HCT116 (cell line): ENCODE measurements around the gene RSAD2. TPM values are rescaled to one million over a fixed set of nuclear protein-coding genes. Genes with fewer than 3 reads are reported as not detected.

Experiments
- ATAC-seq: fragments of 200-7000 bp; cut with Tn5 transposase; 2 replicates; pipeline ENCODE4 v1.9.1; 2020; ENCODE audit warnings: mild to moderate bottlenecking, moderate library complexity
- BruUV-seq: library from RNA; stranded (reverse); fragments of 400-500 nt; replicated peaks from 2 replicates; lab custom pipeline; 2021; lab: Mats Ljungman, UMichigan
- CTCF ChIA-PET: fragments of 300-600 bp; sonication (Branson Sonifier 250); formaldehyde crosslinking; loops from one replicate; lab custom pipeline; 2021; ENCODE audit warnings: antibody characterized with exemption; lab: Charles Lee
- POLR2A ChIA-PET: fragments of 300-600, 350-600 bp; sonication (Branson Sonifier 250); formaldehyde crosslinking; loops from one replicate; lab custom pipeline; 2021; ENCODE audit warnings: antibody characterized with exemption; lab: Charles Lee
- RAD21 ChIA-PET, 2 experiments: fragments of 300-600 bp; sonication (Branson Sonifier 250); formaldehyde crosslinking; loops; one replicate each; lab custom pipeline; 2023; ENCODE audit warnings: low total read pairs in 2 of 2; ENCODE audit not compliant: uncharacterized antibody in 2 of 2, unreplicated experiment in 2 of 2, low non-redundant PET in 1 of 2; lab: Charles Lee
- DNase-seq: peaks from one replicate; pipeline ENCODE4 v3.0.0-alpha.2; 2010; ENCODE audit warnings: low read depth, low spot score
- H2AFZ ChIP-seq: fragments of 200-600 bp; shearing (Covaris generic), sonication (generic); 2 replicates; pipeline ENCODE4 v1.6.1; 2017; ENCODE audit warnings: low read depth, mixed run types, mixed read lengths, antibody characterized with exemption, low read length; ENCODE audit not compliant: poor library complexity, severe bottlenecking
- H3K27ac ChIP-seq: 2 replicates; pipeline ENCODE4 v1.5.1; 2012; ENCODE audit warnings: low read depth, low read length
- H3K27me3 ChIP-seq: fragments of 200-600 bp; sonication (generic); 2 replicates; pipeline ENCODE4 v1.6.1; 2016; ENCODE audit warnings: mixed run types, low read length, mixed read lengths; ENCODE audit not compliant: insufficient read depth
- H3K36me3 ChIP-seq, 2 experiments: fragments of 200-500 bp in 1 of 2; fragments of 200-600 bp in 1 of 2; sonication (Bioruptor generic) in 1 of 2; sonication (generic) in 1 of 2; 2 replicates each; pipeline versions ENCODE4 v1.5.1 to v1.6.1; 2014 to 2016; ENCODE audit warnings: low read length in 2 of 2, inconsistent platforms in 1 of 2, mixed read lengths in 1 of 2, mixed run types in 1 of 2; ENCODE audit not compliant: insufficient read depth in 2 of 2, control insufficient read depth in 1 of 2
- H3K4me1 ChIP-seq, 2 experiments: fragments of 200-600 bp in 1 of 2; sonication (generic) in 1 of 2; 2 replicates each; pipeline versions ENCODE4 v1.5.1 to v1.6.1; 2012 to 2017; ENCODE audit warnings: low read length in 2 of 2, inconsistent platforms in 1 of 2, mild to moderate bottlenecking in 1 of 2, mixed read lengths in 1 of 2, mixed run types in 1 of 2, moderate library complexity in 1 of 2; ENCODE audit not compliant: insufficient read depth in 2 of 2, control insufficient read depth in 1 of 2
- H3K4me2 ChIP-seq: fragments of 200-600 bp; sonication (generic); 2 replicates; pipeline ENCODE4 v1.6.1; 2017; ENCODE audit warnings: mixed run types, low read length, mixed read lengths
- H3K4me3 ChIP-seq, 2 experiments: fragments of 200-600 bp in 1 of 2; sonication (generic) in 1 of 2; replicated peaks in 1 of 2; 2 replicates each; pipeline ENCODE4 v1.5.1; 2011 to 2016; ENCODE audit warnings: low read length in 2 of 2, control low read depth in 1 of 2, low read depth in 1 of 2, mild to moderate bottlenecking in 1 of 2, mixed read lengths in 1 of 2, mixed run types in 1 of 2
- H3K79me2 ChIP-seq: fragments of 200-600 bp; sonication (generic); 2 replicates; pipeline ENCODE4 v1.6.1; 2017; ENCODE audit warnings: mild to moderate bottlenecking, mixed run types, low read length, moderate library complexity, mixed read lengths; ENCODE audit not compliant: insufficient read depth
- H3K9ac ChIP-seq: fragments of 200-600 bp; sonication (generic); 2 replicates; pipeline ENCODE4 v1.6.1; 2016; ENCODE audit warnings: low read length, mixed read lengths
- H3K9me2 ChIP-seq: fragments of 200-600 bp; sonication (generic), shearing (Covaris generic); 2 replicates; pipeline ENCODE4 v1.6.1; 2017; ENCODE audit warnings: mixed run types, mild to moderate bottlenecking, moderate library complexity; ENCODE audit not compliant: insufficient read depth
- H3K9me3 ChIP-seq, 2 experiments: fragments of 200-500 bp in 1 of 2; fragments of 200-600 bp in 1 of 2; sonication (Bioruptor generic) in 1 of 2; sonication (generic) in 1 of 2; 2 replicates each; pipeline ENCODE4 v1.6.1; 2014 to 2017; ENCODE audit warnings: low read length in 2 of 2, mixed read lengths in 2 of 2, inconsistent platforms in 1 of 2, low read depth in 1 of 2, mild to moderate bottlenecking in 1 of 2, mixed run types in 1 of 2, moderate library complexity in 1 of 2; ENCODE audit not compliant: control insufficient read depth in 1 of 2, insufficient read depth in 1 of 2
- H4K20me1 ChIP-seq: fragments of 200-600 bp; sonication (generic), shearing (Covaris generic); 2 replicates; pipeline ENCODE4 v1.6.1; 2017; ENCODE audit warnings: mixed run types, mild to moderate bottlenecking, moderate library complexity; ENCODE audit not compliant: insufficient read depth
- ATF3 ChIP-seq: IDR thresholded peaks from 2 replicates; pipeline ENCODE4 v1.6.1; 2012
- CBX3 ChIP-seq: IDR thresholded peaks from 2 replicates; pipeline ENCODE4 v1.6.1; 2012; ENCODE audit warnings: low read depth
- CEBPB ChIP-seq: IDR thresholded peaks from 2 replicates; pipeline ENCODE4 v1.6.1; 2012; ENCODE audit warnings: low read depth
- CTCF ChIP-seq, 3 experiments: fragments of 200-600 bp in 1 of 3; sonication (generic) in 1 of 3; IDR thresholded peaks in 2 of 3; conservative IDR thresholded peaks in 1 of 3; 2 replicates each; pipeline ENCODE4 v1.5.1; 2012 to 2017; ENCODE audit warnings: low read depth in 2 of 3, low read length in 2 of 3, antibody characterized with exemption in 1 of 3, borderline replicate concordance in 1 of 3, control low read depth in 1 of 3, mild to moderate bottlenecking in 1 of 3, mixed read lengths in 1 of 3, mixed run types in 1 of 3, moderate library complexity in 1 of 3; ENCODE audit not compliant: insufficient read depth in 1 of 3
- EGR1 ChIP-seq: IDR thresholded peaks from 2 replicates; pipeline ENCODE4 v1.6.1; 2012; ENCODE audit warnings: low read depth
- FOSL1 ChIP-seq: IDR thresholded peaks from 2 replicates; pipeline ENCODE4 v1.6.1; 2012; ENCODE audit warnings: low read depth
- MAX ChIP-seq: IDR thresholded peaks from 2 replicates; pipeline ENCODE4 v1.6.1; 2012
- POLR2A ChIP-seq: IDR thresholded peaks from 2 replicates; pipeline ENCODE4 v1.7.0; 2011; ENCODE audit warnings: borderline replicate concordance; ENCODE audit not compliant: insufficient read depth, insufficient read length; ENCODE audit errors: extremely low read depth
- POLR2AphosphoS5 ChIP-seq: IDR thresholded peaks from 2 replicates; pipeline ENCODE4 v1.6.1; 2011; ENCODE audit warnings: mild to moderate bottlenecking, low read depth, low read length, moderate library complexity
- REST ChIP-seq: IDR thresholded peaks from 2 replicates; pipeline ENCODE4 v1.6.1; 2012; ENCODE audit warnings: low read depth
- SIN3A ChIP-seq: IDR thresholded peaks from 2 replicates; pipeline ENCODE4 v1.6.1; 2012; ENCODE audit warnings: low read depth
- SP1 ChIP-seq: IDR thresholded peaks from 2 replicates; pipeline ENCODE4 v1.6.1; 2012; ENCODE audit warnings: low read depth
- TCF7L2 ChIP-seq: IDR thresholded peaks from 2 replicates; pipeline ENCODE4 v1.7.0; 2011; ENCODE audit warnings: borderline replicate concordance, inconsistent platforms; ENCODE audit not compliant: insufficient read depth, insufficient read length; ENCODE audit errors: extremely low read depth
- YY1 ChIP-seq: IDR thresholded peaks from 2 replicates; pipeline ENCODE4 v1.6.1; 2011; ENCODE audit warnings: low read length, low read depth, moderate library complexity, mild to moderate bottlenecking; ENCODE audit not compliant: insufficient replicate concordance; ENCODE audit errors: extremely low read depth
- ZBTB33 ChIP-seq: IDR thresholded peaks from 2 replicates; pipeline ENCODE4 v1.6.1; 2011; ENCODE audit warnings: mild to moderate bottlenecking, low read length, moderate library complexity; ENCODE audit not compliant: insufficient replicate concordance; ENCODE audit errors: extremely low read depth
- ZFX ChIP-seq: fragments of 450-650 bp; IDR thresholded peaks from 2 replicates; pipeline ENCODE4 v1.6.1; 2017
- ZNF274 ChIP-seq: fragments of 200-500 bp; sonication (Bioruptor generic); IDR thresholded peaks from 2 replicates; pipeline ENCODE4 v1.6.1; 2014; ENCODE audit warnings: mild to moderate bottlenecking, low read depth, low read length, inconsistent platforms
- intact Hi-C: fragments of 100-400 bp; cut with micrococcal nuclease; formaldehyde crosslinking; loops from 2 replicates; pipeline ENCODE4 v1.10.0; 2022
- total RNA-seq: library from RNA; stranded (reverse); gene quantifications from one replicate; pipeline ENCODE4 v1.2.1, GENCODE V29; 2021; ENCODE audit not compliant: unreplicated experiment

RSAD2 gene
- total RNA-seq, 1 experiment from 2014 or later: not detected

GRCh38 chr2:6841537-6842287 is 35.9 kb upstream of the RSAD2 start (continued):
- TF ChIP-seq CBX3 (no peak), EGR1 (no peak)

GRCh38 chr2:6845312-6845711 is 32.3 kb upstream of the RSAD2 start:
- no peak overlapping the region for H3K4me3 ChIP-seq
- no peaks in the 10 kb centered on the region for H3K36me3 ChIP-seq
- no peaks in the 10 kb centered on the region for H3K9me2 ChIP-seq
- intact Hi-C loops: no loop called here
- H3K9me3 ChIP-seq: peaks cover 21 to 28% of the 10 kb centered on the region in 2 experiments; a peak in 2 of 4 replicates
- no peaks in the 10 kb centered on the region for H3K27me3 ChIP-seq
- no peak overlapping the region for H3K4me2 ChIP-seq
- H3K9ac ChIP-seq: no peak overlapping the region
- ChIA-PET POLR2A (no interaction called here), CTCF (no interaction called here), RAD21 (no interaction called here)
- no TSS peak for BruUV-seq
- ATAC-seq (0 out of 2 replicates have a peak, but pooled peaks have one; percentile 32), DNase-seq (no peak)
- no peak overlapping the region for H3K27ac ChIP-seq
- no peak overlapping the region for H2AFZ ChIP-seq
- H4K20me1 ChIP-seq: no peaks in the 10 kb centered on the region
- H3K4me1 ChIP-seq: no peaks in the 10 kb centered on the region
- no peaks in the 10 kb centered on the region for H3K79me2 ChIP-seq
- no peak for TF ChIP-seq CTCF (IDR thresholded peaks at IDR 0.05 in 2 of 3, conservative IDR thresholded peaks at IDR 0.05 in 1 of 3; ENCODE audit: borderline replicate concordance in 1 of 3, insufficient read depth in 1 of 3, low read depth in 2 of 3, low read length in 2 of 3)
- TF ChIP-seq FOSL1: no peak
- peak; percentile 31 for TF ChIP-seq TCF7L2
- TF ChIP-seq CEBPB: no peak
- TF ChIP-seq YY1: no peak
- peak; percentile 100 for TF ChIP-seq CBX3
- TF ChIP-seq SIN3A: no peak
- no peak for TF ChIP-seq ZFX
- TF ChIP-seq ZNF274: no peak
- no peak for TF ChIP-seq SP1
- TF ChIP-seq REST: no peak
- no peak for TF ChIP-seq ZBTB33
- no peak for TF ChIP-seq POLR2AphosphoS5
- no peak for TF ChIP-seq ATF3
- no peak for TF ChIP-seq POLR2A
- TF ChIP-seq MAX: peak; percentile 39
